Measurements from ENCODE around the gene MEI1.

MEI1 gene

DNA sequence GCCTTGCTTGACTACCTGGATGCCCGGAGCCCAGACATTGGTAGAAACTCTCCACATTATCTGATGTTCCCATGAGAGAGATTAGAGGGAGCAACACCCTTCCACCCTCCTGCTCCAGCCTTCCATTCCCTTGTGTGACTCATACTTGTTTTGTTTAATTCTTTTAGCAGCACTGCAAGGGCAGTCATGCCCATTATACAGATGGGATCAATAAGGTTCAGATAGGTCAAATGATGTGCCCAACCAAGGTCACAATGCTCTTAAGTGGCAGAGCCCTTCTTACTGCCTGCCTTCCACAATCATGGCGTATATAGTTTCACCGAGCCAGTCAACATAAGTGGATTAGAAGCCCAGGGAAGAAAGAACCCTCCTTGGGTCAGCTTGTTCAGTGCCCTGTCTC is 94.6 kb downstream of the MEI1 start:
- DNase-seq = no peak

DNA sequence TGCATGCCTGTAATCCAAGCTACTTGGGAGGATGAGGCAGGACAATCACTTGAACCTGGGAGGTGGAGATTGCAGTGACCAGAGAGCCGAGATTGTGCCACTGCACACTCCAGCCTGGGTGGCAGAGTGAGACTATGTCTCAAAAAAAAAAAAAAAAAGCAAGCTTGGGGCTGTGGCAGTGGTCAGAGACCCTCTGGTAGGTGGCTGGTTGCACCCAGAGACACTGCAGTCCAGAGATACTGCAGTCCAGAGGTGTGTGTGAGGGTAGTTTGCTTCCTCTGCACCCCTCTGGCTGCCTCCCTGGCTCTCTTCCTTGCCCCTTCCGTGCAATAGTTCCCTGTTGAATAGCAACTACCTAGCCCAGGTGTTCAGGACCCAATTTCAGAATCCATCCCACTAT is 99.4 kb downstream of the MEI1 start:
- no peak for DNase-seq

DNA sequence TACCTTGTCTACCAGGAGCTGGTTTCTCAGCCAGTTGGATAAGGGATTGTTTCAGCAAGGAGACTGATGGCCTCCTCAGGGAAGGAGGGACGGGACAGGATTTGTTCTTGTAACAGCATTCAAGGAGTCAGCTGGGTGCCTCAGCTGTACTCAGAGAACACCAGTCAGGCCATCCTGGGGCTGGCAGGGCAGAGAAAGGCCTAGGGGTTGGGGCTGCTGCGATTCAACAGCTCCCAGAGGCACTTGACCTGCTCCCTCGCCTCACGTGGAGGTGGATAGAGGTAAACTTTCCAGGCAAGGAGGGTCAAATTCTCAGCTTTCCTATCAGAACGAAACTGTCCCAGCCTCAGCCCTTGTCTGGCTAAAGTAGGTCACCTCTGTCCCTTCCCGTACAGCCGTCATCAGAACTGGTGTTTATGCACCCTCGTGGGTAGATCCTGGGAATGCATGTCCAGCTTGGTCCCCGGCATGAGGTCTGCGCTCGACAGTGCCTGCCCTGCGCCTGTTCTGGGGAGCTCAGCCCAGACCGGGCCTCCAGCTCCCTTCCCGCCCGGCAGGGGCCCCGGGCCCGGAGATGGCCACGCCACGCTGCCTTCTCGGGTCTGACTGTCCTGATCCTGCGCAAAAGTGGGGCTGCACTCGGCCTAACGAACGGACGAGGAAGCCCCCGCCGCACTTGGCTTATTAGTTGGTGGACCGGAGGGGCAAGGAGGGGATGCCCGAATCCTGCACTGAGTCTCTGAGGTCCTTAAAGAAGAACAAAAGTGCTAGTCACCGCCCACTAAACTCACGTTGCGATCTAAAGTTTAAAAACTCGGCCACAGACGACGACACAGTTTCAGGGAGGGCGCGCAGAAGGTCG is 100.4 kb downstream of the MEI1 start:
- no peak for DNase-seq

DNA sequence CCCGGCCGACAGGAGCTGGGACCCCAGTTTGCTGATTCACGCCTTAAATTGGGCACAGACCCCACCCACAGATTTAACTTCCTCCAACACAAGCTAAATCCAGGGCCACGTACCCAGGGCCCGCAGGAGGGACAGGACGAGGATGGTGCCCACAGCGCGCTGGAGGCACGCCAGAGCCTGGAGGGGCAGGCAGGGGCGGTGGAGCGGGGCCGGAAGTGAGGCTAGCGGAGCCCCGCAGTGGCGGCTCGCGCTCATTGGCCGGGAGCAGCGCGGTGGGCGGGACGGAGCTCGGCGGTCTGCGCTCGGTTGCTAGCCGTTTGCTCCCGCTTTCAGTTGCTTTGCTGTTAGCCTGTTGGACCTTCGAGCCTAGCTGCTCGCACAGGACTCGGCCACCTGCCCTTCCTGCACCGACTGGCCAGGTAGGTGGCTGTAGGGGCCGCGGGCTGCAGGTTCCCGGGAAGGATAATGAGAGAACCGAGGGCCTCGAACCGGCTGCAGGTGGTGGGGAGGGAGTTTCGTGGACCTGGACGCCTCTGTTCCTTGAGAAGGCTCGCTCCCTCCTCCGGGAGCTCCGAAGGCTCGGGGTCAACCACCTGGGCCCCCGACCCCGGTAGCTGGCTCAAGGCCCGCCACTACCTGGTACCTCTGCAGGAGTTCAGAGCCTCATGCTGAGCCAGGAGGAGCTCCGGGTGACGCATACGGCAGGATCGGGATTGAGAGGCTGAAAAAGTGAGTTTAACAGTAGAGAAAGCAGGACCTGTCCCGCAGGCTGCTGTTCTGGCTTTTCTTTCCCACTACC is 101.2 kb downstream of the MEI1 start, which contains the start of gene CCDC134:
TSS of gene CCDC134 (plus strand) at position 332 of the 799 bp plus-strand sequence. CDS start 8,212 bp downstream, outside the sequence.
- DNase-seq = peak; percentile 69

DNA sequence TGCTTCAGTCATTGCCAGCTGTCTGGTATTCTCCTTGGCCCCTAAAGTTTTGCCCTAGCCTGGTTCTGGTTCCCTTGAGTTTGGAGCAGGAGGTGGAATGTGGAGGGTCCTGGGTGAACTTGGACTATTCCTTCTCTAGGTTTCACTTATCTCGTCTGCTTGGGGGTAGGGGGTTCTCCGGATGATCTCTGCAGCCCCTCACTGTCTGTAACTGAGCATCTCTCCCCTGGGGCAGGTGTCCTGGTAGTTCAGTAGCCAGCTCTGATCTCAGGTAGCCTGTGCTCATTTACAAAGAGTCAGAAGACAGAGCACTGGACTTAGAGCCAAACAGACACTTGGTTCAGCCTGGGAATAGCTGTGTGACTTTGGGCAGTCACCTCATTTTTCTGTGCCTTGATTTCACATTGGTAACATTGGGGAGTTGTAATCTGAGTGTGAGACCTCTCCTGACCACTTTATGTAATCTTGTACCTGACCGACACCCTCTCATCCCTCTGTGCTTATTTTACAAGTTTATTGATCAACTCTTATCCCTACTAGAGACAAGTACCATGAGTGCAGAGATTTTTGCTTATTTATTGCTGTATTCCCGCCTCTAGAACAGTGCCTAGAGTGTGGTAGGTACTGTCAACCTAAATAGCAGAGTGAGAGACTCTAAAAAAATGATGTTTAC is 102.0 kb downstream of the MEI1 start:
- no peak for DNase-seq

DNA sequence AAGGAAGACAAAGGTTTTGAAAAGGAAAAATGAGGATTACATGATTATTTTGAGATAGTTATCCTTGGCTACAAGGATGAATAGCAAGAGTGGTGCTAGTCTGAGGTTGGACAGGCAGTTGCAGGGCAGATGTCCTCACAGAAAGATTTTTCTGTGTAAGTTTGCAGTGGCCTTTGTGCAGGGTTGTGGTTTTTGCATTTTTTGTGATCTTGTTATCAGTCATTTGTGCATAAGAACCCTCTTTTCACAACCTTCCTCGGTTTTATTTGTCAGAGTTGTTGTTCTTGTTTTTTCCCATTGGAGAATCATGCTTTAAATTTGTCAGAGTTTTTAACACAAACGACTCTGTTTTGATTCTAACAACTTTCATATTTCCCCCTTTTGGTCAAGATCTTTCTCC is 102.6 kb downstream of the MEI1 start:
- no peak for DNase-seq

DNA sequence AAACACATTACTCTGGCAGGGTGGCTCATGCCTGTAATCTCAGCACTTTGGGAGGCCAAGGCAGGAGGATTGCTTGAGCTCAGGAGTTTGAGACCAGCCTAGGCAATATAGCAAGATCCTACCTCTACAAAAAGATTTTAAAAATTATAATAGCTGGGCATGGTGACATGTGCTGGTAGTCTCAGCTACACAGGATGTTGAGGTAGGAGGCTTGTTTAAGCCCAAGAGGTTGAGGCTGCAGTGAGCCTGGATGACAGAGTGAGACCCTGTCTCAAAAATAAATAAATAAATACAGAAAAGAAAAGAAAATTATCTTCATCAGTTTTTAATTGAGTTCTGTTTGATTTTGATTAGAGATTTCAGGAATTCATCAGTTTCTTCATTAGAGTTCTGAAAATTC is 106.3 kb downstream of the MEI1 start:
- DNase-seq = no peak

DNA sequence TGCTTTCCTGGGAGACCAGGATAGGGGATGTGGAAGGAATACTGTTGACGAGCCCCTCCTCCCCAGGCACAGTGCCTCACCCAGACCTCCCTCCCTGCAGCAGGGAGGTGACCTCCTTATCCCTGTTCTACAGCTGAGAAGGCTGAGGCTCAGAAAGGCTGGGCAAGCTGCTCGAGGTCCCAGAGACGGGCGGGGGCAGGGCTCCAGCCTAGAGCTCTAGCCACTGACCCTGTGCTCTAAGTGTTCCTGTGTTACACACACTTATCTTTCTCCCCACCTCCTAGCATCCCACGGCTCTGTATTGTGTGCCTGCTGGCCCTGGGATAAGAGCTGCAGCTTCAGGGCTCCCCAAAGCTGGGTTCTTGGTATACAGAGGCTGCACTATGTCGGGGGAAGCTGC is 109.1 kb downstream of the MEI1 start:
- DNase-seq = no peak

DNA sequence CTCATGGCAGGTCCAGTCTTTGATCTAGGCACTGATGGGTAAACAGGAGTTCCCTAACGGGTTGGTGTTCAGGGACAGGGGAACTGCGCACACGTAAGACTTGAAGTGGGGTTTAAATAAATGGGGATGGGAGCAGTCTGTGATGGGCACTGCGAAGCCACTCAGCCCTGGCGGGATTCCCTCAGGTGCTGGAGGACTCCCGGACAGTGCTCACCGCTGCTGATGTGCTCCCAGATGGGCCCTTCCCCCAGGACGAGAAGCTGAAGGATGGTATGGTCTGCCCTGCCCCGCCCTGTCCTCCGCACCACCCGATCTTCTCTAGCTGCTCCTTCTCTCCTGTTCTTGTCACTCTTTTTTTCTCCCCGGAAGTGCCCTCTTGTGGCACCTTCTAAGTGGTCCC is 110.7 kb downstream of the MEI1 start:
- DNase-seq = no peak

DNA sequence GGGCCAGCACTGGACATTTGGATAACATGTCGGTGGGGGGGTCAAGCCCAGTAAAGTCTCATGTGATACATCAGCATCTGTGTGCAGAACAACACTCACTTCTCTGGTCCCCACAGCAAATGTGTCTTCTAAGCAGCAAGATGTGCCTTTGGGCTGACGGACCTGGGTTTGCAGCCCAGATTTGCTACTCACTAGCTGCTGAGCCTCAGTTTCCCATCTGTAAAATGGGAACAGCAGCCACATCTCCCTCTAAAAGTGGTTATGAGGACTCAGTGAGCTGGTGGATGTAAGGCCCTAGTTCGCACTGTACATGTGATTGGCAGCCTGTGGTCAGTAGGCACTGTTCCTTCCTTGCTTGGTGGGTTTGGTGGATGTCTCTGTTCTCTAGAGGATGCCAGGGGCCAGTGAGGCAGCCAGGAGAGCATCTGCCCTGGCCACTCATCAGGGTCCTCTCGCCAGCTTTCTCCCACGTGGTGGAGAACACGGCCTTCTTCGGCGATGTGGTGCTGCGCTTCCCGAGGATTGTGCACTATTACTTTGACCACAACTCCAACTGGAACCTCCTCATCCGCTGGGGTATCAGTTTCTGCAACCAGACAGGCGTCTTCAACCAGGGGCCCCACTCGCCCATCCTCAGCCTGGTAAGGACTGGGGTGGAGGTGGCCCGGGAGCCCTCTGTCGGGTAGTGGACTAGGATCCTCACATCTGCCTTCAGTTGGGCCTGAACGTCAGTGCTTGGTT is 113.7 kb downstream of the MEI1 start:
- no peak for DNase-seq

DNA sequence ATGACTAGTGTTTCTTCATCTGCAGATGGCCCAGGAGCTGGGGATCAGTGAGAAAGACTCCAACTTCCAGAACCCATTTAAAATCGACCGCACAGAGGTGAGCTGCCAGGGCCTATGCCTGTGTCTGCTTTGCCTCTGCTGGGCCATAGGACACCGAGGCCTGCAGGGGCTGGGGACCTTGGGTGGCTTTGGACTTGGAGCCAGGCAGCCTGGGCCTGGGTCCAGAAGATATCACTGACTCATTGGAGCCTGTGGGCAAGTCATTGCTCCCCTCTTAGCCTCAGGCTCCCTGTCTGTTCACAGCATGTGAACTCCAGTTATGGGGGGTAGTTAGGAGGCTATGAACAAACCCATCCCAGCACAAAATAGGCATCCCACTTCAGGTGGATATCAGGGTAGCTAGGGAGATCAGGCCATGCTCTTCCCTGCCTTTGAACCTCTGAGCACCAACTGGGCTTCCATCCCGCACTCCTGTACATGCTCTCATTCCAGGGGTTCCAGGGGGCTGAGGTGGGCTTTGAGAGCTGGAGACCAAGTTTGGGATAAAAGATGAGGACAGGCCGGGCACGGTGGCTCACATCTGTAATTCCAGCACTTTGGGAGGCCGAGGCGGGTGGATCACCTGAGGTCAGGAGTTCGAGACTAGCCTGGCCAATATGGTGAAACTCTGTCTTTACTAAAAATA is 114.6 kb downstream of the MEI1 start:
- DNase-seq = no peak

DNA sequence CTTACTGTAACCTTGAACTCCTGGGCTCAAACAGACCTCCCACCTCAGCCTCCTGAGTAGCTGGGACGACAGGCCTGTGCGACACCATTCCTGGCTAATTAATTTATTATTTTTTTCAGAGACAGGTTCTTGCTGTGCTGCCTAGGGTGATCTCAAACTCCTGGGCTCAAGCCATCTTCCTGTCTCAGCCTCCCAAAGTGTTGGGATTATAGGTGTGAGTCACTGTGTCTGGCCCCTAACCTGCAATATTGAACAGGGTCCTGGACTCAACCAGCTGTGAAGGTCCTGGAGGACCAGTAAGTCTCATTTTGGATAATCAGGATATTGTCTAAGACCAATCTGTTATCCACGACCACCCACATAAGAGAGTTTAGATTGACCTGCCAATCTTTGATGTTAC is 116.4 kb downstream of the MEI1 start:
- no peak for DNase-seq

DNA sequence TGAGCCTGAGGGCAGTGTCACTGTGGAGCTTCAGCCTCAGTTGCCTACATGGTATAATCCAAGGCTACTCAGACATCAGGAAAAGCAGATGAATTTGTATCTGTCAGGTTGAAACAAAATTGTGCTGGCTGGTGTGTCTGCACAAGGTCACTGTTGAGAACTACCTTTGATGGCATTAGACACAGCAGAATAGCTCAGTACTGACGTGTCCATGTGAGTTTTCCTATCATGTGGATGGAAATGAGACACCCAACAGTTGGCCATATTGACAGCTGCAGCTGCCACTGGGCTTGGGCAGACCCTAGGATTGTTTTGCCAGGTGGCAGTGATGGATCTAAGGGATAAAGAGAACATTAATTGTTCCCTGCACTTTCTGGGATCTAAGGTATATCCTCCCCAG is 116.9 kb downstream of the MEI1 start:
- DNase-seq = no peak

DNA sequence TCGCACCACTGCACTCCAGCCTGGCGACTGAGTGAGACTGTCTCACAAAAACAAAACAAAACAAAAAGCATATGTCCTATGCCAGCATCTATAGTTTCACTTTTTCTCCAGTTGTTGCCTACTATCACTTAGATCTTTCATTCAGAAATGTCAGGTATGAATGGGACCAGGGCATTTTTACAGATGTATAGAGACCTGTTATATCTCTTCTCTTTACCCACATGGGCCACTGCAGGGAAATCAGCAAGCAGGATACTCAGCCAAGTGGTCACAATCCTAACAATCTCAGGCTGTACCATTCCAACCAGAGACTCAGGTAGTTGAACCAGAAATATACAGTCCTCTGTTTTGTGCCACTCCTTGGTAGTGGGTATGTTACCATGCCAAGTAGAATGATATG is 117.6 kb downstream of the MEI1 start:
- DNase-seq = no peak

DNA sequence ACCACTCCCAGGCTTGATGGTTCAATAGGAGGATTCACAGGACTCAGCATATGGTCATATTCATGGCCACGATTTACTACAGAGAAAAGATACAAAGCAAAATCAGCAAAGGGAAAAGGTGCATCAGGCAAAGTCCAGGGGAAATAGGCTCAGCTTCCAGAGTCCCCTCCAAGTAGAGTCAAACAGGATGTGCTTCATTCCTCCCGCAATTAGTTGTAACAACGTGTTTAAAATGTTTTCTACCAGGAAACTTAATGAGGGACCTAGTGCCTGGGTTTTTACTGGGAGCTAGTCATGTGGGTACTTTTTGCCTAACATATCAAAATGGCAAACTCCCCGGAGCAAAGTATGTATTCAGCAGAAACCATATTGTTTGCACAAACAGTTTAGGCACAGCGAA is 118.7 kb downstream of the MEI1 start:
- no peak for DNase-seq

DNA sequence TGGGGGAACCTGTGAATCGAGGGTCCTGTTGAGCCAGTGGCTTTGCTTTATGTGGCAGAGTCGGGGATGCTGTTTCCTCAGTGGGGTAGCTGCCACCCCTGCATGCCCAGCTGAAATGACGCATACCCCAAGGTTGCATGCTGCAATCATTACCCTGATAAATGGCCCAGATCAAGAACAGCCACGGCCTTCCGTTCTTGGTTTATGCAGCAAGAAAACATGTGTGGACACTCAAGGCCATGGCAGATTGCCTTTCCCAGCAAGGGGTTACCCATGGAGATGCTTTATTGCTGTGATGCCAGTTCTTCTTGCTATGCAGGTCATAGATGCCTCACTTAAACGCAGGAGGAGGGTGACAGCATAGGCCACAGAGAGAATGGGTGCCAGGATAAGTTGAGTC is 119.3 kb downstream of the MEI1 start:
- no peak for DNase-seq

DNA sequence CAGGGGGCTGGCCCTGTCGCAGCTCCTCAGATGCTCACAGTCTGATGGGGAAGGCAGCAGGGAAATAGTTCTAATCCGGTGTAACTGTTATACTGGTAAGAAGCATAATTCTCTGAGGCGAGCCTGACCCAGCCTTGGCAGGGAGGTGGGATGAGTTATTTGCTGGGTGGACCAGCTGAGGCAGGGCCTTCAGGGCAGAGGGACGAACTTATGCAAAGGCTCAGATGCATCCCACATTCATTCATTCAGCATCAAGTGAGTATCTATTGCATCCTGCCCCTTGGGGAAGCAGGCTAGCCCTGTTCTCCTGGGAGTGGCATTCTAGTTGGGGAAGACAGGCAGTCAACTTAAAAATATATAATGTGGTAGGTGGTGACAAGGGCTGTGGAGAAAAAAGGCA is 120.0 kb downstream of the MEI1 start:
- no peak for DNase-seq

DNA sequence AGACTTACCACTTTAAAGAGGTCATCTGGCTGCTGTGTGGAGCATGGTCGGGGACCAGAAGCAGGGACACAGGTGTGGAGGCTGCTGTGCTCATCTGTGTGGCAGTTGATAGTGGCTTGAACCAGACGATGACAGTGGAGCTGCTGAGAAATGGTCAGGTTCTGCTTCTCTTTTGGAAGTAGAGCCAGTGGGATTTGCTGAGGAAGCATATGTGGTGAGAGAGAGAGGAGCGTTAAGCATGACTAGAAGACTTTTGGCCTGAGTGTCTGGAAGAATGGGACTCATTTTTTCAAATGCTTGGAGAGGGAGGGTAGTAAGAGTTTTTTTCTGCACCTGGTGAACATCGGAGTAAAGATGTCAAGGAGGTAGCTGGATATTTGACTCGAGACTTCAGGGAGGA is 121.1 kb downstream of the MEI1 start:
- DNase-seq = no peak

DNA sequence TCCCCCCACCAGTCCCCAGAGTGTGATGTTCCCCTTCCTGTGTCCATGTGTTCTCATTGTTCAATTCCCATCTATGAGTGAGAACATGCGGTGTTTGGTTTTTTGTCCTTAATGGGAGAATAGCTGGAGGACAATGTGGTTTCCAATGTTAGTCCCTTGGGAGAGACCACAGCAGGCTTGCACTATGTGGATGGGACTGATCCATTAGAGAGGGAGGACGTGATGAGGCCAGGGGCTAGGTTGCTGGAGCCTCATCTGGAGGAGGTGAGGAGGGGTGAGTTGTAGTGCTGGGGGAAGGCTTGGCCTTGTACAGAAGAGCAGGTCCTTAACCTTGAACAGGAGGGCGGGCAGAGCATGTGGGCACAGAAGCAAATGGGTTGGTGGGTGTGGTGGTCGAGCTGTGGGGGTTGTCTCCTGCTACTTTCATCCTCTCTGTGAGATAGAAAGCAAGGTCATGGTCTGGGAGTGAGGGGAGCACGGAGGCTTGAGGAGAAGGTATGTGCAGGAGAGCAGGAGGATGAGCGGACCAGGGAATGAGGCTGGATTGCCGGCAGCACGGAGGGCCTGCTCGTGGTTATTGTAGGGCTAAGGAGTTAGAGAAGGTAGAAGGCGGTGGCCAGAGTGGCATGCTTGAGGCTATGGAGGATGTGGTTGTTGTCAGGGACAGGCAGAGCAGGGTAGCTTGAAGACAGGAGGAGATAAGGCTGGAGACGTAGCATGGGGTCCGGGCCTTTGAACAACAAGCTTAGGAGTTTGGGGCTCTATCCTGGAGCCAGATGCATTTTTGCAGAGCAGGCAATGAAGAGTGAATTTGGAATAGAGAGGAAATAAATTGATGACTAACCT is 122.4 kb downstream of the MEI1 start:
- DNase-seq = no peak

DNA sequence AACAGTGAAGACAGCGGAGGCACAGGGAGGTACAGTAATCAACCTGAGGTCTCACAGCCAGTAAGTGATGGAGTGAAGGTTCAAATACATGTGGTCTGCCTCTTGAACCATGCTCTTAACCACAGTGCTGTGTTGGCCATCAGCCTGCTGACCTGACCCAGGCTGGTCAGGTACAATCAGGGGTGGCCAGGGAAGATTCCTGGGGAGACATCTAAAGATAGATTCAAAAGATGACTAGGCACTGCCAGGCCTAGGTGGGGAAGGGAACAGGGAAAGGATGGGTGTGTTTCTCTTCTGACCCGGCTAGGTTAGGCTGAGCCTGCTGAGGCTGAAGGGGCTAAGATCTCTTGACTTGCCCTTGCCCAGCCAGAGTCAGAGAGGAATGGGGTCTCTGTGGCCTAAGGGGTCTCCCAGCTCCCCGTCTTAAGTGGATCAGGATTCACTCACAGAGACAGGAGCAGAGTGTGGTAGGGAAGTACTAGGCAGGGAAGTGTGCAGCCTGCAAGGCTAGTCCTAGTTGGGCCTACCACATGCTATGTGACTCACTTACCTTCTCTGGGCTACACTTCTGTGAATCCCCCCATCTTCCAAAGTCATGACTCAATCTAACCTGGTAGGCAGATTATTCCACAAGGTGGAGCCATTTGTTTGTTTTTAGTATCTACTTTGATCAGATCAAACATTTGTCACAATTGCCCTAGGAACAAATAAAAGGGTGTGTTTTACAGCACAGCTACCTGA is 123.2 kb downstream of the MEI1 start:
- DNase-seq = peak; percentile 35

DNA sequence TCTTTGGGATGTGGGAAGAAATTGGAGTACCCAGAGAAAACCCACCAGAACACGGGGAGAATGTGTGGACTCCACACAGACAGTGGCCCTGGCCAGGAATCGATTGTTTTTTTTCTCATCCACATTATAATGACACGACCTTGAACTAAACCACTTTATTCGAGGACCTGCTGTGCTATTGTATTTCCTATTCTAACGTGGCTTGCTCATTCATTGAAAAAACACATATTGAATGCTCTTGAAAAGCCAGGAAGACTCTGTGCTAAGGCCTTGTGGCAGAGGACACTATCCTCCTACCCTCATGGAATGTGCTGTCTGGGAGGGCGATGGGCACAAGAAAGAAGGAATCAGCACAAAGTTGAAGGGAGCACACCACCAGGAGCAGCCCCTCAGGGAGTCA is 124.5 kb downstream of the MEI1 start:
- DNase-seq = no peak
